Liver (tissue), 3 donors: ENCODE results near the gene PIGT.

Source experiments
- EGR1 ChIP-seq, 2 donors: IDR thresholded peaks; 2 replicates each; pipeline ENCODE4 v1.6.1; 2016 to 2018; ENCODE audit warnings: antibody characterized with exemption in 2 of 2, low read depth in 2 of 2
- FOXA1 ChIP-seq: IDR thresholded peaks from 2 replicates; pipeline ENCODE4 v1.6.1; 2016; ENCODE audit warnings: antibody characterized with exemption
- JUND ChIP-seq, 2 donors: IDR thresholded peaks; 2 replicates each; pipeline ENCODE4 v1.6.1; 2016; ENCODE audit warnings: antibody characterized with exemption in 2 of 2
- RAD21 ChIP-seq, 2 donors: IDR thresholded peaks; 2 replicates each; pipeline ENCODE4 v1.6.1; 2016; ENCODE audit warnings: antibody characterized with exemption in 2 of 2, mild to moderate bottlenecking in 2 of 2
- RXRA ChIP-seq, 2 donors: IDR thresholded peaks; 2 replicates each; pipeline ENCODE4 v1.6.1; 2017 to 2018; ENCODE audit warnings: antibody characterized with exemption in 2 of 2, mild to moderate bottlenecking in 1 of 2
- TAF1 ChIP-seq: conservative IDR thresholded peaks from 2 replicates; pipeline ENCODE4 v1.6.1; 2016; ENCODE audit warnings: antibody characterized with exemption, mild to moderate bottlenecking
- TF ChIP-seq, protein P1 (sequence below): fragments of 150-350 bp; IDR thresholded peaks from 2 replicates; pipeline ENCODE4 v1.5.1; 2017; ENCODE audit warnings: improper control_type of control experiment, low read depth, low read length; ENCODE audit not compliant: missing input control
- TF ChIP-seq, protein P2 (sequence below): IDR thresholded peaks from 2 replicates; pipeline ENCODE4 v1.6.1; 2016; ENCODE audit warnings: antibody characterized with exemption
- TF ChIP-seq, protein P3 (sequence below): IDR thresholded peaks from 2 replicates; pipeline ENCODE4 v1.6.1; 2016; ENCODE audit warnings: antibody characterized with exemption
- TF ChIP-seq, protein P4 (sequence below): IDR thresholded peaks from 2 replicates; pipeline ENCODE4 v1.6.1; 2016; ENCODE audit warnings: antibody characterized with exemption, mild to moderate bottlenecking
- TF ChIP-seq, protein P5 (sequence below): IDR thresholded peaks from 2 replicates; pipeline ENCODE4 v1.6.1; 2016; ENCODE audit warnings: antibody characterized with exemption
- donor health status: healthy.
- donor health status: healthy.

DNA sequence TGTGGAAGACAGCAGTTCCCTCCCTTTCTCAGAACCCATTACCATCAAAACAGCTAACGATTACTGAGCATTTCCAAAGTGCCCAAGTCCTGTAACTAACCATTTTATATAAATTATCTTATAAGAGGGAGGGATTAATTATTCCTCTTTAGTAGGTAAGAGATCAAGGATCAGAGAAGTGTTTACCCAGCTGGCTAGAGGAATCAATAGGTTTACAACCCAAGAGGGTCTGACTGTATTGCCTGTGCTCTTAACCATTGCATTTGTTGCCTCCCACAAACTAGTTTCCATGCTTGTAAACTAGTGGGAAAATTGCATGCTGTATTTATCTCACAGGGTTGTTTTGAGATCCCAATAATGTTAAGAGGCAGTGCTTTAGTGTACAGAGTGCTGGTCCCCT, 11.5 kb upstream of the PIGT start:
- TF ChIP-seq RAD21 (IDR thresholded peaks at IDR 0.05) (no peak), RXRA (IDR thresholded peaks at IDR 0.05) (no peak), EGR1 (IDR thresholded peaks at IDR 0.05; ENCODE audit: low read depth in 2 of 2) (no peak), JUND (IDR thresholded peaks at IDR 0.05) (no peak), FOXA1 (no peak), TAF1 (no peak)
- TF ChIP-seq, protein P1, sequence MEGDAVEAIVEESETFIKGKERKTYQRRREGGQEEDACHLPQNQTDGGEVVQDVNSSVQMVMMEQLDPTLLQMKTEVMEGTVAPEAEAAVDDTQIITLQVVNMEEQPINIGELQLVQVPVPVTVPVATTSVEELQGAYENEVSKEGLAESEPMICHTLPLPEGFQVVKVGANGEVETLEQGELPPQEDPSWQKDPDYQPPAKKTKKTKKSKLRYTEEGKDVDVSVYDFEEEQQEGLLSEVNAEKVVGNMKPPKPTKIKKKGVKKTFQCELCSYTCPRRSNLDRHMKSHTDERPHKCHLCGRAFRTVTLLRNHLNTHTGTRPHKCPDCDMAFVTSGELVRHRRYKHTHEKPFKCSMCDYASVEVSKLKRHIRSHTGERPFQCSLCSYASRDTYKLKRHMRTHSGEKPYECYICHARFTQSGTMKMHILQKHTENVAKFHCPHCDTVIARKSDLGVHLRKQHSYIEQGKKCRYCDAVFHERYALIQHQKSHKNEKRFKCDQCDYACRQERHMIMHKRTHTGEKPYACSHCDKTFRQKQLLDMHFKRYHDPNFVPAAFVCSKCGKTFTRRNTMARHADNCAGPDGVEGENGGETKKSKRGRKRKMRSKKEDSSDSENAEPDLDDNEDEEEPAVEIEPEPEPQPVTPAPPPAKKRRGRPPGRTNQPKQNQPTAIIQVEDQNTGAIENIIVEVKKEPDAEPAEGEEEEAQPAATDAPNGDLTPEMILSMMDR: no peak
- TF ChIP-seq, protein P2, sequence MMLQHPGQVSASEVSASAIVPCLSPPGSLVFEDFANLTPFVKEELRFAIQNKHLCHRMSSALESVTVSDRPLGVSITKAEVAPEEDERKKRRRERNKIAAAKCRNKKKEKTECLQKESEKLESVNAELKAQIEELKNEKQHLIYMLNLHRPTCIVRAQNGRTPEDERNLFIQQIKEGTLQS: no peak
- TF ChIP-seq, protein P3, sequence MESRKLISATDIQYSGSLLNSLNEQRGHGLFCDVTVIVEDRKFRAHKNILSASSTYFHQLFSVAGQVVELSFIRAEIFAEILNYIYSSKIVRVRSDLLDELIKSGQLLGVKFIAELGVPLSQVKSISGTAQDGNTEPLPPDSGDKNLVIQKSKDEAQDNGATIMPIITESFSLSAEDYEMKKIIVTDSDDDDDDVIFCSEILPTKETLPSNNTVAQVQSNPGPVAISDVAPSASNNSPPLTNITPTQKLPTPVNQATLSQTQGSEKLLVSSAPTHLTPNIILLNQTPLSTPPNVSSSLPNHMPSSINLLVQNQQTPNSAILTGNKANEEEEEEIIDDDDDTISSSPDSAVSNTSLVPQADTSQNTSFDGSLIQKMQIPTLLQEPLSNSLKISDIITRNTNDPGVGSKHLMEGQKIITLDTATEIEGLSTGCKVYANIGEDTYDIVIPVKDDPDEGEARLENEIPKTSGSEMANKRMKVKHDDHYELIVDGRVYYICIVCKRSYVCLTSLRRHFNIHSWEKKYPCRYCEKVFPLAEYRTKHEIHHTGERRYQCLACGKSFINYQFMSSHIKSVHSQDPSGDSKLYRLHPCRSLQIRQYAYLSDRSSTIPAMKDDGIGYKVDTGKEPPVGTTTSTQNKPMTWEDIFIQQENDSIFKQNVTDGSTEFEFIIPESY: no peak
- TF ChIP-seq, protein P4, sequence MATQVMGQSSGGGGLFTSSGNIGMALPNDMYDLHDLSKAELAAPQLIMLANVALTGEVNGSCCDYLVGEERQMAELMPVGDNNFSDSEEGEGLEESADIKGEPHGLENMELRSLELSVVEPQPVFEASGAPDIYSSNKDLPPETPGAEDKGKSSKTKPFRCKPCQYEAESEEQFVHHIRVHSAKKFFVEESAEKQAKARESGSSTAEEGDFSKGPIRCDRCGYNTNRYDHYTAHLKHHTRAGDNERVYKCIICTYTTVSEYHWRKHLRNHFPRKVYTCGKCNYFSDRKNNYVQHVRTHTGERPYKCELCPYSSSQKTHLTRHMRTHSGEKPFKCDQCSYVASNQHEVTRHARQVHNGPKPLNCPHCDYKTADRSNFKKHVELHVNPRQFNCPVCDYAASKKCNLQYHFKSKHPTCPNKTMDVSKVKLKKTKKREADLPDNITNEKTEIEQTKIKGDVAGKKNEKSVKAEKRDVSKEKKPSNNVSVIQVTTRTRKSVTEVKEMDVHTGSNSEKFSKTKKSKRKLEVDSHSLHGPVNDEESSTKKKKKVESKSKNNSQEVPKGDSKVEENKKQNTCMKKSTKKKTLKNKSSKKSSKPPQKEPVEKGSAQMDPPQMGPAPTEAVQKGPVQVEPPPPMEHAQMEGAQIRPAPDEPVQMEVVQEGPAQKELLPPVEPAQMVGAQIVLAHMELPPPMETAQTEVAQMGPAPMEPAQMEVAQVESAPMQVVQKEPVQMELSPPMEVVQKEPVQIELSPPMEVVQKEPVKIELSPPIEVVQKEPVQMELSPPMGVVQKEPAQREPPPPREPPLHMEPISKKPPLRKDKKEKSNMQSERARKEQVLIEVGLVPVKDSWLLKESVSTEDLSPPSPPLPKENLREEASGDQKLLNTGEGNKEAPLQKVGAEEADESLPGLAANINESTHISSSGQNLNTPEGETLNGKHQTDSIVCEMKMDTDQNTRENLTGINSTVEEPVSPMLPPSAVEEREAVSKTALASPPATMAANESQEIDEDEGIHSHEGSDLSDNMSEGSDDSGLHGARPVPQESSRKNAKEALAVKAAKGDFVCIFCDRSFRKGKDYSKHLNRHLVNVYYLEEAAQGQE: no peak
- TF ChIP-seq, protein P5, sequence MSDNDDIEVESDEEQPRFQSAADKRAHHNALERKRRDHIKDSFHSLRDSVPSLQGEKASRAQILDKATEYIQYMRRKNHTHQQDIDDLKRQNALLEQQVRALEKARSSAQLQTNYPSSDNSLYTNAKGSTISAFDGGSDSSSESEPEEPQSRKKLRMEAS: no peak
